Muscle of arm (tissue), 12 donors: ENCODE data around the gene C14orf132. TPM values are rescaled to one million over a fixed set of nuclear protein-coding genes. Genes with fewer than 3 reads are reported as not detected.

Experiments used
- DNase-seq: peaks from one replicate; pipeline ENCODE4 v3.0.0-alpha.2; 2013
- polyA plus RNA-seq, 12 donors: library from polyadenylated mRNA; unstranded; fragments of 120-200 nt; gene quantifications; one replicate each; pipeline ENCODE4 v1.2.1, GENCODE V29; 2013; ENCODE audit not compliant: insufficient read length in 12 of 12

The C14orf132 gene
- polyA plus RNA-seq, 12 donors = 14.9 to 24.9 (median 19.9) TPM; not detected in 1

- no peak for DNase-seq
Measured at GRCh38 chr14:96096639-96097610, 57.8 kb downstream of the C14orf132 start.

DNA sequence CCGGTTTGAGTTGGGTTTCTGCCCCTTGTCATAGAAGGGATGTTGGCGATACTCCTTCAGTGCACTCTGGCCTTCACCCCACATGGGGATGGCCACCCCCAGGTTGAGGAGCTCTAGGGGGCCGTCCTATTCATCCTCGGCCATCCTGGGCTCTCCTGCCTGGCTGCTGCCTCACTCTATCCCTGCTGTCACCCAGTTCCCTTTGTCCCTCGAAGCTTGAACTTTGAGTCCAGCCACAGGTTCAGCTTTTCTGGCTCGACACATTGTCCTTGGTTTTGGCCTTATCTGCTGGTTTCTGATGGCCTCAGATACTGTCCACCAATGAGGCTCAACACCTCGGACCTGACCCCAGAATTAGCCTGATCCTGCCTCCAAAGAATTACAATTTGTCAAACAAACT lies 58.6 kb downstream of the C14orf132 start:
- DNase-seq = no peak

- no peak for DNase-seq
Measured at GRCh38 chr14:96098309-96098998, 59.3 kb downstream of the C14orf132 start.

DNA sequence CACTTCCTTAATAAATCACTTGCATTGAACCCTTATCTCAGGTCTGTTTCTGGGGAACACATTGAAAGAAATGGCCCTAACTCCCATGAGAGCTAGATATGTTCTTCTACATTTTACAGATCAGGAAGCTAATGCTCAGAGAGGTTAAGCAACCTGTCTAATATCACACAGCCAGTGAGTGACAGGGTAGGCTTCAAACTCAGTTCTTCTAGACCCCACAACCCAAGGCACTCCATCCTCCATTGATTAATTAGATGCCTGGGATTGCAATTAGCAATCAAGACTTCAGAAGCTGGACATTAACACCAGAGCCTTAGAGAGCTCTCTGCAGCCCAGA lies 59.8 kb downstream of the C14orf132 start:
- no peak for DNase-seq

DNA sequence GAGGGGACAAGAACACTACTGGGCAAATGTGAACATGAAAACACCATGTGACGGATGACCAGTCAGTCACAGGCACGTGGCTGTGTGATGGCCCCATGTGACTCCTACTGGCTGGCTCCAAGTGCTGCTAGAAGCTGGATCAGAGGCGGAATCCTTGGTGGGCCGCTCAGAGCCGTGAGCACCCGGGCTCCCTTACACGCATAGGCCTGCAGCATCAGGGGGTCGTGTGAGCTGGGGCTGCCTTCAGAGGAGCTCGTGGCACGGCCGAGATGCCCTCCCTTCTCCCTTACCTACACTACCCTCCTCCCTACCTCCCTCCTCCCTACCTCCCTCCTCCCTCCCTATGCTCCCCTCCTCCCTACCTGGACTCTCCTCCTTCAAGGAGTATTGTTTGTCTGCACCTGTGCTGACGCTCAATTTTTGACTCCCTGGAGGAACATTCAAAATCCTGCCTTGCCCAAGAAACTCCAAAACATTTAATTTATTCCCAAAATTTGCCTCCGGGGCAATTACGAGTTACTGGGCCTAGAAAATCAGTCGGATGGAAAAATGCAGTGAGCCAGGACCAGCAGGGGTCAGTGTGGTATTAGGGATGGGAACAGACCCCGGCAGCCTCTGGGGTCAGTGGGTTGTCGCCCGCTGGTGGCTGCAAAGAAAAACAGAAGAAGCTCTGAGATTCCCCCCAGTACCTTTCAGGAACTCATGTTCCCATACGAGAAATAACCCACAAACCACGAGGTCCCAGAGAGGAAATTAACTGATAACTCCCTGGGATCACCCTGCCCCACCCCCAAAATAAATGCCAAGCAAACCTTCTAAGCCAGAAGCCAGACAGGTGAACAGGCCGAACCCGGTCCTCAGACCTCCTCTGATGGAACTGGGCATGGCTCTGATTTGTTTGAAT lies 61.3 kb downstream of the C14orf132 start:
- DNase-seq = peak; percentile 76

GRCh38 chr14:96102081-96102856 lies 63.1 kb downstream of the C14orf132 start:
- DNase-seq = no peak

- no peak for DNase-seq
Measured at GRCh38 chr14:96103075-96103474, 63.9 kb downstream of the C14orf132 start.

DNA sequence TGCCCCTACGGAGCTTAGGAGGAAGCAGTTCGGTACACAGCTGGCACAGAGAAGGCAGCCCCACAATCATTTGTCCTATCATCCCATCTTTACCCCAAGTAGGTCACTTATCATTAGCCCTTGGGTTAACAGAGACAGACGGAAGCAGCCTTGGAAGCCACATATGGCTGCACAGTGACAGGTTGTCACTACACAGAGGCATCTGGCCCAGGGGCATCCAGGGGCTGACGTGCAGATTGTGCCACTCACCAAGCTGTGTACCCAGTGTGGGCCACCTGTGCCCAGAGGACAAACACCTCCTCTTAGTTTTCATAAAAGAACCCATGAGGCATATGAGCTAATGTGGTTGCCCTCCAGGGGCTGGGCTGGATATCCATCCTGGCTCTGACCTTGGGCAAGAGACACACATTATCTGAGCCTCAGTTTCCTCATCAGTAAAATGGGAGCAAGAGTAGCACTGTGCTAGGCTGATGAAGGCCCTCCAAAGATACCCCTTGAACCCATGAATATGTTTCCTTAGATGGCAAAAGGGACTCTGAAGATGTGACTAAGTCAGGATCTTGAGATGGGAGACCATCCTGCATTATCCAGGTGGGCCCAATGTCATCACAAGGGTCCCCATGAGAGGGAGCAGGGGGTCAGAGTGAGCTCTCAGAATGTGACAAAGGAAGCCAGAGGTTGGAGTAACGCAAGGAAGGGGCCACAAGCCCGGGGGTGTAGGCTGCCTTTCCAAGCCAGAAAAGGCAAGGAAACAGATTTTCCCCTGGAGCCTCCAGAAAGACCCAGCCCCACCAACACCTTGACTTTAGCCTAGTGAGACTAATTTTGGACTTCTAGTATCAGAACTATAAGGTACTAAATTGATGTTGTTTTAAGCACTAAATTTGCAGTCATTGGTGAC lies 64.6 kb downstream of the C14orf132 start:
- DNase-seq = no peak

- DNase-seq = no peak
Measured at GRCh38 chr14:96104469-96105057, 65.4 kb downstream of the C14orf132 start.

- no peak for DNase-seq
Measured at GRCh38 chr14:96105089-96105925, 66.1 kb downstream of the C14orf132 start.

DNA sequence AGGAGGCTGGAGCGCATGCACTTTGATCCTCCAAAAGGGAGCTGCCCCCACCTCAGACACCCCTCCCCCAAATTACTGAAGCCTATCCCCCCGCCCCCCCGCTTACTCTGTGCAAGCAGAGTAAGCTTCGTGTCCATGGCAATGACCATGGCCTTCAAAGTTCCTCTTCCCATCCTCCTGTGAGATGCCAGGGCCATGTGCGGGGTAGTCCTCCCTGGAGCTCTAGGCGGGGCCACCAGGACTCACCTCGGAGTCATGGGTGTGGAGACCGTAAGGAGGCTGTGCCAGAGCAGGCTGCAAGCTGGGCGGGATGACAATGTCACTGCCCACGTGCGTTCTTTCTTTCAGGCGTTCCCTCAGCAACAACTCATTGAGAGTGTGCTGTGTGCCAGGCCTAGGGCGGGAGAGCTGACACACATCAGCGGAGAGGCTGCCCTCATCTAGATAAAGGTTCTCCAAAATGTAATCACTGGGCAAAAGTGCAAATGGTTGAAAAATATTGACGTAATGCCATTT lies 66.8 kb downstream of the C14orf132 start:
- no peak for DNase-seq

- no peak for DNase-seq
Measured at GRCh38 chr14:96106891-96107290, 67.7 kb downstream of the C14orf132 start.

GRCh38 chr14:96108061-96108795 lies 69.1 kb downstream of the C14orf132 start:
- no peak for DNase-seq

- DNase-seq = no peak
Measured at GRCh38 chr14:96108911-96109310, 69.7 kb downstream of the C14orf132 start.

DNA sequence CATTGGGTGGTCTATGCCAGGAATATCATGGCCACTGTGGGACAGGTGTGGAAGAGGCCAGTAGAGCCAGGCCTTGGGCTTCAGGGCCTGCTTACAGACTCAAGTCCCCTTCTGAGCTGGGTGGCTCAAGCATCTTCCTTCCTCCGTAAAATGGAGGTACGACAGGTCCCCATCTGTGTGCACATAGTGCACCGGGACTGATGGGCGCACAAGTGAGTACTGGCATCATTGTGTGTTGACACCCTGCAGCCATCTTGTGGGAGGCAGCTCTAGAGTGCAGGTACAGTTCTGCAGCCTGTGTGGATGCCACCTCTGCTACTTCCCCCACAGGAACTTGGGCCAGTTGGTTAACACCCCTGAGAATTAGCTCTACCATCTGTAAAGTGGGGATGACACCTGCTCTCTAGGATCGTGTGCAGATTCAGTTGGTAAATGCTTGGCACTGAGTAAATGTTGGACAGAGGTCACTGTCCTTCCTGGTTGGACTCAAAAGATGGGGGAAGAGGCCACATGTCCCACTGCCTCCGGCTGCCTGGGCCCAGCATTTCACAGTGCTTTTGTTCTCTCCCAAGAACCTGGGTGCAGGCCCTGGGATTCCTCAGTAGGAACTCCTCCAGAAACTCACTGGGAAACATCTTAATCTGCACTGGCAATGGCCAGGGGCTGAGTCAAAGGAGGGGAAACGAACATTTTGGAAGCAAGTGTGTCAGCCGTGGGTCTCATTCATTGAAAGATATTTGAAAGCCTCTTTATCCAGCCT lies 70.6 kb downstream of the C14orf132 start:
- no peak for DNase-seq

GRCh38 chr14:96112032-96112431 lies 72.9 kb downstream of the C14orf132 start:
- DNase-seq = no peak

DNA sequence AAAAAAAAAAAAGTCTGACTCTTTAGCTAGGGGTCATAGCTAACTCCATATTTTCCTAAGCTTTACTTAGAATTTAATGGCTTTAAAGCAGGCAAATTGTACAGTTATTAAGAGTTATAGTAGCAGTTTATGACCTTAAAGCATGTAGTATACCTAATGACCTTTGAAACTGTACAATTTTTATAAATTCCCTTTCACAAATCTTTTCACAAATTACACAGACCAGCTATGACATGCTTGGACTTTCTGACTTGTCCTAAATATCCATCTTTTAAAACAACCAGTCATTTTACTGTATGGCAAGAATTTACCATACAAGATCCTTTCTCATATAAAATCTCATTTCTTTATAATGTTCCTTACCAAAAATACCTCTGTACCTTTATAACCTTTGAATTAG lies 74.8 kb downstream of the C14orf132 start:
- no peak for DNase-seq
